Measurements from ENCODE around the gene DHRS12.

DNA sequence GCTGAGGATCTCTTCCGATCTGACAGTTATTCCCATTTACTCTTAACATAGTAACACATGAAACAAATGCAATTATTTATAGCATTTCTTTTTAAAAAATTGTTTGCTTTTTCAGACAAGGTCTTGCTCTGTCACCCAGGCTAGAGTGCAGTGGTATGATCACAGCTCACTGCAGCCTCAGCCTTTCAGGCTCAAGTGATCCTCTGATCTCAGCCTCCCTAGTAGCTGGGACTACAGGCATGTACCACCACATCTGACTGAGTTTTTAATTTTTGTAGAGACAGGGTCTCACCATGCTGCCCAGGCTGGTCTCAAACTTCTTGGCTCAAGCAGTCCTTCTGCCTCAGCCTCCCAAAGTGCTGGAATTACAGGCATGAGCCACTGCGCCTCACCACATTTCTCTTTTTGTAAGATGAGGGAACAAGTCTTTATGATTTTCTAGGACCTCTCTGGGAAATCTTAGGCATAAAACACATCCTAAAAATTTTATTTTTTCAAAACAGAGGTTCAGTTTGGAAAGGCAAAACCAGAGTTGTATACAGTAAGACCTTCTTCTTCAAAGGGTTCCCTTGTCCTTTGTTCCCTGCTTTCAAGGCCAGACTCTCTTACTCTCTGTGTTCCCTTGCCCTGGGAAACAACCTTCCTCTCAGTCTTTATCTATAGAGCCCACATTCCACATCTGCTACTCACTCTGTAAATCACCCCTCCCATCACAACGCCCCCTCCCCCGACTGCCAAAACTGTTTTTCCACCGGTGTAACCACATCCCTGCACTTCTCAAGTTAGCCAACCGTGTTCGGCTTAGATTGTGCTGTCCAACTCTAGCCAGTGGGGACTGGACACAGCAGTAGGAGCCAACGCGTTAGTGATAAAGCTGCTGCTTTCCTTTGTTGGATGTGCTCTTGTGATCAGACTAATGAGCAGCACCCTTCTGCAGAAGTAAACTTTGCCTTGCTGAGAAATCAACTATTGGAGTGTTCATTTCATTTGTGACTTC is 56.2 kb downstream of the DHRS12 start:
- TF ChIP-seq POLR2AphosphoS5 (IDR thresholded peaks at IDR 0.05; ENCODE audit: low read depth, low read length) = no peak
- no peak for TF ChIP-seq POLR2A (IDR thresholded peaks at IDR 0.05; ENCODE audit: low read depth, low read length)
- no peak for TF ChIP-seq TAF1 (IDR thresholded peaks at IDR 0.05; ENCODE audit: low read depth, low read length)
- no peak for TF ChIP-seq SPI1 (IDR thresholded peaks at IDR 0.05; ENCODE audit: low read depth, low read length)
- TF ChIP-seq POU2F2 (IDR thresholded peaks at IDR 0.05; ENCODE audit: low read depth, low read length) = no peak
- no peak for TF ChIP-seq PAX5 (IDR thresholded peaks at IDR 0.05; ENCODE audit: insufficient read depth, low read length, severe bottlenecking)
